K562 (cell line): Measurements from ENCODE around the gene SLC38A10. TPM values are rescaled to one million over a fixed set of nuclear protein-coding genes. Genes with fewer than 3 reads are reported as not detected.

ENCODE experiments used
- ATAC-seq: fragments of 200-7000 bp; cut with Tn5 transposase; 3 replicates; pipeline ENCODE4 v1.9.1; 2020; ENCODE audit warnings: moderate library complexity
- BruUV-seq: library from RNA; stranded (reverse); fragments of 400-500 nt; replicated peaks from 2 replicates; lab custom pipeline; 2021; lab: Mats Ljungman, UMichigan
- CTCF ChIA-PET: fragments of 300-600 bp; formaldehyde crosslinking; extraction: SDS; loops from one replicate; lab custom pipeline; 2021; ENCODE audit warnings: low intra/inter-chr PET ratio; lab: Yijun Ruan, JAX
- POLR2A ChIA-PET: fragments of 300-600, 350-650 bp; sonication (Branson Sonifier 250); formaldehyde crosslinking; extraction: SDS; loops from one replicate; lab custom pipeline; 2021; ENCODE audit warnings: antibody characterized with exemption, inconsistent platforms; lab: Yijun Ruan, JAX
- DNase-seq, 4 experiments: peaks; one replicate each; pipeline versions ENCODE4 v3.0.0 to v3.0.0-alpha.2; 2011 to 2018; ENCODE audit warnings: low spot score in 3 of 4, mixed read lengths in 3 of 4; ENCODE audit errors: extremely low read depth in 1 of 4
- FAIRE-seq: peaks from 2 replicates; lab custom pipeline; 2011; peaks lifted over from hg19 to GRCh38; lab: Jason Lieb, UNC
- H2AFZ ChIP-seq: 2 replicates; pipeline ENCODE4 v1.6.0; 2011; ENCODE audit warnings: low read depth, low read length, control low read depth, inconsistent platforms
- H3K27ac ChIP-seq: fragments of 200-600 bp; 3 replicates; pipeline ENCODE4 v1.8.0; 2011; ENCODE audit warnings: low read depth, mild to moderate bottlenecking, control low read depth, inconsistent platforms, low read length, moderate library complexity, mixed read lengths; ENCODE audit errors: extremely low read depth
- H3K27me3 ChIP-seq, 2 experiments: fragments of 300-600 bp in 1 of 2; 2 replicates in 1 of 2; 3 replicates in 1 of 2; pipeline versions ENCODE4 v1.6.0 to v1.8.0; 2011; ENCODE audit warnings: inconsistent platforms in 2 of 2, low read length in 2 of 2, mild to moderate bottlenecking in 1 of 2, mixed read lengths in 1 of 2, moderate library complexity in 1 of 2; ENCODE audit not compliant: control insufficient read depth in 2 of 2, insufficient read depth in 2 of 2
- H3K36me3 ChIP-seq: fragments of 300-600 bp; 3 replicates; pipeline ENCODE4 v1.8.0; 2011; ENCODE audit warnings: mild to moderate bottlenecking, low read length, inconsistent platforms; ENCODE audit not compliant: control insufficient read depth, insufficient read depth
- H3K4me1 ChIP-seq, 2 experiments: fragments of 200-600 bp in 1 of 2; replicated peaks in 1 of 2; 2 replicates in 1 of 2; 3 replicates in 1 of 2; pipeline versions ENCODE4 v1.5.1 to v1.8.0; 2011; ENCODE audit warnings: inconsistent platforms in 2 of 2, low read length in 2 of 2, mild to moderate bottlenecking in 1 of 2, mixed read lengths in 1 of 2, moderate library complexity in 1 of 2; ENCODE audit not compliant: control insufficient read depth in 2 of 2, insufficient read depth in 2 of 2
- H3K4me2 ChIP-seq: 2 replicates; pipeline ENCODE4 v1.6.1; 2011; ENCODE audit warnings: low read length, control low read depth, inconsistent platforms, mixed read lengths; ENCODE audit not compliant: insufficient read depth
- H3K4me3 ChIP-seq: fragments of 200-600 bp; sonication (generic), shearing (Covaris generic); 2 replicates; pipeline ENCODE4 v1.5.1; 2016; ENCODE audit warnings: control low read depth, inconsistent platforms
- H3K79me2 ChIP-seq: fragments of 200-600 bp; 3 replicates; pipeline ENCODE4 v1.8.0; 2011; ENCODE audit warnings: low read length, inconsistent platforms; ENCODE audit not compliant: control insufficient read depth, insufficient read depth
- H3K9ac ChIP-seq, 2 experiments: 2 replicates each; pipeline versions ENCODE4 v1.6.0 to v1.6.1; 2011; ENCODE audit warnings: low read depth in 2 of 2, low read length in 2 of 2, control low read depth in 1 of 2, inconsistent platforms in 1 of 2, mild to moderate bottlenecking in 1 of 2, mixed read lengths in 1 of 2; ENCODE audit not compliant: insufficient read depth in 1 of 2
- H3K9me1 ChIP-seq: one replicate; pipeline ENCODE4 v1.6.0; 2011; ENCODE audit warnings: inconsistent platforms, mild to moderate bottlenecking, low read length, moderate library complexity; ENCODE audit not compliant: control insufficient read depth, insufficient read depth
- H3K9me3 ChIP-seq: replicated peaks from 2 replicates; pipeline ENCODE4 v1.5.1; 2011; ENCODE audit warnings: low read depth, low read length, inconsistent platforms; ENCODE audit not compliant: control insufficient read depth, insufficient read depth
- H4K20me1 ChIP-seq: replicated peaks from 2 replicates; pipeline ENCODE4 v1.6.1; 2011; ENCODE audit warnings: low read length, inconsistent platforms, mixed read lengths; ENCODE audit not compliant: control insufficient read depth, insufficient read depth
- ADNP ChIP-seq: fragments of 200-800 bp; sonication (Bioruptor generic); IDR thresholded peaks from 2 replicates; pipeline ENCODE4 v1.6.1; 2016; ENCODE audit warnings: missing genetic modification characterization, missing compliant biosample characterization
- C11orf30 ChIP-seq: fragments of 450-650 bp; IDR thresholded peaks from 2 replicates; pipeline ENCODE4 v1.6.1; 2016; ENCODE audit warnings: low read depth, mild to moderate bottlenecking
- FIP1L1 ChIP-seq: fragments of 200-400 bp; formaldehyde crosslinking; IDR thresholded peaks from 2 replicates; pipeline ENCODE4 v1.6.1; 2018; ENCODE audit warnings: mild to moderate bottlenecking, low read depth, low read length; ENCODE audit not compliant: poor library complexity, severe bottlenecking
- FOXJ2 ChIP-seq: fragments of 200-800 bp; sonication (Bioruptor generic); IDR thresholded peaks from 2 replicates; pipeline ENCODE4 v1.6.1; 2016; ENCODE audit warnings: missing genetic modification characterization, missing compliant biosample characterization
- HMGXB4 ChIP-seq: sonication (generic); formaldehyde crosslinking; IDR thresholded peaks from 2 replicates; pipeline ENCODE4 v1.8.1; 2023; ENCODE audit warnings: mild to moderate bottlenecking, missing genetic modification reagents
- MTA2 ChIP-seq: fragments of 450-650 bp; IDR thresholded peaks from 2 replicates; pipeline ENCODE4 v1.6.1; 2016; ENCODE audit warnings: low read depth
- POLR2G ChIP-seq: fragments of 200-400 bp; formaldehyde crosslinking; IDR thresholded peaks from 2 replicates; pipeline ENCODE4 v1.6.1; 2017; ENCODE audit warnings: low read depth, mild to moderate bottlenecking, antibody characterized with exemption, low read length, moderate library complexity
- RBFOX2 ChIP-seq: fragments of 200-400 bp; formaldehyde crosslinking; IDR thresholded peaks from 2 replicates; pipeline ENCODE4 v1.6.1; 2017; ENCODE audit warnings: low read depth, mild to moderate bottlenecking, low read length, moderate library complexity
- RBM22 ChIP-seq: fragments of 200-400 bp; formaldehyde crosslinking; IDR thresholded peaks from 2 replicates; pipeline ENCODE4 v1.6.1; 2018; ENCODE audit warnings: low read length, low read depth; ENCODE audit not compliant: poor library complexity, severe bottlenecking
- RBM34 ChIP-seq: fragments of 200-400 bp; formaldehyde crosslinking; IDR thresholded peaks from 2 replicates; pipeline ENCODE4 v1.6.1; 2018; ENCODE audit warnings: low read length, borderline replicate concordance; ENCODE audit not compliant: insufficient read depth
- SNRNP70 ChIP-seq: fragments of 200-400 bp; formaldehyde crosslinking; optimal IDR thresholded peaks from 2 replicates; pipeline ENCODE3; 2017; ENCODE audit warnings: low read depth, low read length
- ZNF551 ChIP-seq: fragments of 250-450 bp; sonication (Bioruptor Pico); IDR thresholded peaks from 2 replicates; pipeline ENCODE4 v1.5.0; 2021; ENCODE audit warnings: mild to moderate bottlenecking, moderate library complexity
- WGBS: fragments of 100-300 bp; shearing (Covaris generic); methylation state at CpG from one replicate; pipeline ENCODE4 v1.1.6; 2016; ENCODE audit warnings: low coverage, mixed read lengths; ENCODE audit not compliant: insufficient coverage; ENCODE audit errors: missing lambda C conversion rate; 5-methylcytosine and 5-hydroxymethylcytosine counted together
- in situ Hi-C: fragments of 300-500 bp; cut with MboI; formaldehyde crosslinking; loops from 4 replicates; pipeline ENCODE4 v1.15.0; 2018; ENCODE audit warnings: inconsistent platforms, mixed read lengths
- intact Hi-C: fragments of 100-400 bp; cut with micrococcal nuclease; formaldehyde crosslinking; loops from 2 replicates; pipeline ENCODE4 v1.14.2; 2022
- polyA plus RNA-seq, 8 experiments: library from polyadenylated mRNA; depleted of rRNA in 4 of 8; stranded (reverse) in 5 of 8; unstranded in 3 of 8; fragments of >200 nt; fragmentation: Nextera tagmentation in 2 of 8; fragmentation: Illumina TruSeq in 1 of 8; extraction: Ambion mirVana in 2 of 8; extraction: Trizol in 1 of 8; gene quantifications; 2 replicates each; pipeline versions ENCODE4 v1.2.1 to v1.2.3, GENCODE V29; 2011 to 2014; ENCODE audit warnings: inconsistent platforms in 1 of 8, missing spikeins in 1 of 8
- total RNA-seq, 7 experiments: library from RNA; depleted of rRNA in 6 of 7; stranded (reverse); fragments of >200 nt in 6 of 7; fragmentation: Illumina TruSeq in 2 of 7; extraction: Trizol in 2 of 7; gene quantifications; 2 replicates each; pipeline versions ENCODE4 v1.2.1 to v1.2.3, GENCODE V29; 2011 to 2021; ENCODE audit warnings: low replicate concordance in 1 of 7

Gene SLC38A10
- total and polyA plus RNA-seq, 9 of the 15 experiments (the other 6 are each of a cell fraction or from before 2014, with no cell fraction given), result 0.45 to 54.2 (median 13.8) TPM

GRCh38 chr17:81246343-81246670 is 48.8 kb downstream of the SLC38A10 start:
- Histone ChIP-seq H3K4me2 (no peak overlapping the region), H3K9me3 (no peaks in the 10 kb centered on the region), H3K9me1 (no peaks in the 10 kb centered on the region), H3K27ac (no peak overlapping the region), H3K4me1 (peaks cover 0 to 65% of the 10 kb centered on the region in 2 experiments; a peak in 3 of 5 replicates), H3K9ac (no peak overlapping the region), H3K36me3 (peaks cover 26% of the 10 kb centered on the region; the same call in 1 of the 3 replicates), H3K4me3 (no peak overlapping the region), H2AFZ (no peak overlapping the region), H4K20me1 (peaks cover 6% of the 10 kb centered on the region; the same call in 1 of the 2 replicates), H3K79me2 (peaks cover 3% of the 10 kb centered on the region; the same call in 1 of the 3 replicates), H3K27me3 (no peaks in the 10 kb centered on the region)
- intact Hi-C loops, result no loop called here
- TF ChIP-seq RBM34 (no peak), SNRNP70 (peak; percentile 15)
- ATAC-seq (no peak), FAIRE-seq (no peak), DNase-seq (no peak)
- ChIA-PET POLR2A (interaction anchor here (1.1 to 1.5 kb wide), 2 partner anchors 9 to 17 kb away, joined by 4 to 6 read pairs; no protein-coding TSS in a partner anchor), CTCF (no interaction called here)
- 93% methylated on average over 10 of the region's 10 CpGs for WGBS
- no TSS peak for BruUV-seq
- in situ Hi-C loops, result loop anchor here (5.0 to 25.0 kb wide), 2 partner anchors 109 to 236 kb away; no protein-coding TSS in a partner anchor

GRCh38 chr17:81245665-81246342 is 49.3 kb downstream of the SLC38A10 start:
- Histone ChIP-seq H3K27ac (no peak overlapping the region), H3K9ac (peak overlapping the region in 1 of 2 experiments; percentile 60; a peak in 1 of 4 replicates), H4K20me1 (peaks cover 6% of the 10 kb centered on the region; the same call in 1 of the 2 replicates), H3K4me1 (peaks cover 2 to 68% of the 10 kb centered on the region in 2 experiments; a peak in 4 of 5 replicates), H3K36me3 (peaks cover 28% of the 10 kb centered on the region; the same call in 1 of the 3 replicates), H3K9me3 (no peaks in the 10 kb centered on the region), H3K79me2 (peaks cover 8% of the 10 kb centered on the region; the same call in 1 of the 3 replicates), H3K4me3 (no peak overlapping the region), H3K27me3 (no peaks in the 10 kb centered on the region), H3K9me1 (no peaks in the 10 kb centered on the region), H2AFZ (no peak overlapping the region), H3K4me2 (no peak overlapping the region)
- WGBS, result 91% methylated on average over 32 of the region's 37 CpGs
- ChIA-PET POLR2A (interaction anchor here (0.6 to 1.9 kb wide), 5 partner anchors 9 to 263 kb away, joined by 3 to 6 read pairs (median 4); no protein-coding TSS in a partner anchor), CTCF (no interaction called here)
- BruUV-seq, result no TSS peak
- intact Hi-C loops (no loop called here), in situ Hi-C loops (loop anchor here (5.0 to 25.0 kb wide), 2 partner anchors 109 to 236 kb away; no protein-coding TSS in a partner anchor)
- ATAC-seq (no peak), FAIRE-seq (no peak), DNase-seq (no peak)
- no peak for TF ChIP-seq C11orf30
- TF ChIP-seq ADNP (tag), result no peak
- TF ChIP-seq FIP1L1, result peak; percentile 45
- TF ChIP-seq ZNF551, result no peak
- no peak for TF ChIP-seq MTA2
- peak; percentile 78 for TF ChIP-seq RBM22
- no peak for TF ChIP-seq HMGXB4 (CRISPR knock-in tag)
- TF ChIP-seq POLR2G, result peak; percentile 80
- TF ChIP-seq RBFOX2, result 0 out of 2 replicates have a peak, but pooled peaks have one; percentile 14
- no peak for TF ChIP-seq FOXJ2 (tag)
